Measurements from ENCODE around the gene PBX1.

PBX1 gene

GRCh38 chr1:164670026-164670425, 111.0 kb downstream of the PBX1 start:
- DNase-seq (ENCODE audit: low read depth), result no peak

DNA sequence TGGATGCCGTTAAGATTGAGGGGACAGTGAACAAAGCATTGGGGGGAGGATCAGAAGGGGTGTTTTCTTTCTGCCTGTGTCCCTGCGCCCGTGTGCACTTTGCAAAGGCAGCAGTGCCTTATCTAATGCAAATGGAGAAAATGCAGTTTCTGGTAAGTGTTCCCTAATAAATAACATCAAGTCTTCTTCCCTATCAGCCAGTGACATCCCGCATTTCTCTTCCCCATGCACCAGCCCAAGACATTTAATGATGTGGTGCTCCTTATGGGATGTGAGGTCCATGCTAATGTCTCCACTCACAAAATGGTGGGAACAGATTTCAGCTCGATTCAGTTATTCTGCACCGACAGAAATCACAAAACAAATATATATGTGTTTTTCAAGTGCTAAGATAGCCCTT, 111.8 kb downstream of the PBX1 start:
- DNase-seq (ENCODE audit: low read depth), result no peak

DNA sequence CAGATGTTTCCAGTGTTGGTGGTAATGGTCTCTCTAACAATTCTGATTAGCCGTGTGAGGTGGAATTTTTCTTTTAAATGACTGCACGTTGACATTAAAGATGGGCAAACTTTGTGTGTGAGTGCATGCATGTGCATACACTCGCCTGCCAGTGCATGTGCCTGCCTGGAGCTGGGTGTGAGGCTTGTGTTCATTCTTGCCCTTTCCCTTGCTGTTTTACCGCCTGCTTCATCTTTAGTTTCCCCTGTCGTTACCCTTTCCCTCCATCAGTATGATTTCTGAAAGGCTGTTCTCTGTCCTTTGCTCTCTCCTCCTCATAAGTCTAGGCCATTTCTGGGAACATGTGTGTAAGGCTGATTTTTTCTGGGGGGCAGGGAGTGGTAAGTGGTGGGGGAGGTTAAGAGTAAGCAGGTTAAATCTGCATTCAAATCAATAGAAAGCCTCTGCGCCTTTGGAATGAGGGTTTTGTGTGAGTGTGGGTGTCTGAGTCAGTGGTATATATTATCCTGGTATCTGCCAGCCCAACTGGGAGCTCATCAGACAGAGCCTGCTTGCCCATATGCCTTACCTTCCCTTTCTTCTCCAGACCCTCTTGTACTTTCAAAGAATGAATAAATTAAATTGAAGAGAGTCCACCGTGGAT, 112.5 kb downstream of the PBX1 start:
- no peak for DNase-seq (ENCODE audit: low read depth)

DNA sequence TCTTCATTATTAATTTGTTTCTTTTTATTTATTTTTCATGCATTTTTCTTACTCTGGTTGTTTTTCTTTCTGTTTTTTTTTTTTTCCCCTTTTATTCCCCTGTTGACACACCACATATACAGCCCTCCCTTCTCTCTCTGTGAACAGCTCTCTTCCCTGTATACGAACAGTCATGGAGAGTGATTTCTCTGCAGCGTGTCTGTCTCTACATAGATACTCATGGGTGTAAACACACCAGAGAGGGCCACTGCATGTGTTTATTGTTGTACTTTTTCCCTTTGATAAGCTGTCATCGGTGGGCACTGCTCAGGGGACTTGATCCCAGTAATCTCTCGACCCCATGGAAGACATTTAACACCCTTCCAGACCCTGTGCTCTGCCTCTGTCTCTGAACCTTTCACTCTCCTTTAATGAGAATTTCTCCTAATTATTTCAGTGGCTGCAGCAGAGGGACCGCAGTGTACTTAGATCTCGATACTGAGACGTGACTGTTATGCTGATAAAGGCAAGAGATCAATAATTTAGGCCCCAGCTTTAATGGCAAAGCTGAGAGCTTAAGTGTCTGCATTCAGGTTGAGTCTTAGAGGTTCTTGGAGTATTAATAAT, 113.1 kb downstream of the PBX1 start:
- no peak for DNase-seq (ENCODE audit: low read depth)

DNA sequence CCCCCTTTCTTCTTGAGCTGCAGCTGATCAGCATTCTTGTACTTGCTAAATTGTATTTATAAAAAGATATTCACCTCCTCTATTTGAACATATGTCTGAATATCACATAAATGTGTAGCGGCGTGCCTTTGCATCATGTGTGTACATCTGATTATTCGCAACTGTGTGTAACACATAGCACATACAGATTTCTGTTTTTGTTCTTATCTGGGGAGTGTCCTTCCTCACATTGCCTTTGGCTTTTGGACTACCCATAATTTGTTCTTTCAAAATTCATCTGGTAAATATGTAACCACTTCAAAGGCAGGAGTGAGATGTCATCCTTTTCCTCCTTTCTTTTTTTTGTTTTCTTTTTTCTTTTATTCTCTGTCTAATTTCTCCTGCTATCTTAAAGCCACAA, 113.6 kb downstream of the PBX1 start:
- DNase-seq (ENCODE audit: low read depth), result no peak

DNA sequence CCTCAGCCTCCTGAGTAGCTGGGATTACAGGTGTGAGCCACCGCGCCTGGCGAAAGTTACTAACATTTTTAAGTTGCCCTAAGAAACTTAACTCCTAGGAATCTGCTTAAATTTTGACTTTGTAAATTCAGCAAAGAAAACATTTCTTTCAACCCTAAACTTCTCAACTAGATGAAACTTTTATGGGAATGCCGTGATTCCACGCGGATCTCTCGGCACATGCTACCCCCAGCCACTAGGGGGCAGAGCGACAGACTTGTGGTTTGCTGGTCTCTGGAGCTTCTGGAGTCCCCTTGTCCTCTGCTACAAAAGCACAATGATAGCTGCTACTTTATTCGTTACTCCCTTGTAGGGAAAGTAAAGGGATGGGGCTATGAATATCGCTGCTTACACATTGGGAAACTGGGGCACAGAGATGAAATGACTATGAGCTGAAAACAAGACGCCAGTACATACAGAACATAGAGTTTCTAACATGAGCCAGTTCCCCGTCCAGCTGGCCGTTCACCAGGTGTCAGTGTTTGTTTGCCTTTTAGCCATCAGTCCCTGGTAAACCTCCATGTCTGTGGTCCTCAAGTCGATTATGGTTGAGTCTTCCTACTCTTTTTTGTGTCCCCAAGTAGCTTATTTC, 114.7 kb downstream of the PBX1 start:
- no peak for DNase-seq (ENCODE audit: low read depth)

DNA sequence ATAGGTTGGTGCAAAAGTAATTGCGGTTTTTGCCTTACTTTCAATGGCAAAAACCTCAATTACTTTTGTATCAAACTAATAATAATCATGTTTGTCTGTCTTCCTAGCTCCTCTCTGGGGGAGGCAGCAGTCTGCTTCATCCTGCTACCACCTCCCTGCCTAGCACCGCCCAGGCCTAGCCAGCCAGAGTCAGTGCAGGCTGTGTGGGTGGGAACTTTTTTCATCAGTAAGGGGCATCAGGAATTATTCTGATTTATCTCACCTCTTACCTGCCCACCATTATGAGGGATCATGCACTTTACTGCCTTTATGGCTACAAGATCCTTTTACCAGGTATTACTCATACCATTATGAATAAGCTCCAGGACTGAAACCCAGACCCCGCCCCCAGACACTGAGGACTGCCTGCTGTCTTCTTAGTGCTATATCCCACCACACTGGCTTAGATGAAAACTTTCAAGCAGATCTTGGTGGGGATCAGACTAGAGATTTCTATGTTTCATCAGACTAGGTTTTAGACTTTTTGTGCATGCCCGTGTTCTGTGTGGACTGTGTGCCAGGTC, 116.4 kb downstream of the PBX1 start:
- DNase-seq (ENCODE audit: low read depth), result no peak

GRCh38 chr1:164678136-164678700, 119.2 kb downstream of the PBX1 start:
- DNase-seq (ENCODE audit: low read depth), result no peak

GRCh38 chr1:164682570-164682969, 123.6 kb downstream of the PBX1 start:
- no peak for DNase-seq (ENCODE audit: low read depth)

- no peak for DNase-seq (ENCODE audit: low read depth)
Measured at GRCh38 chr1:164683235-164683634, 124.3 kb downstream of the PBX1 start.

GRCh38 chr1:164685266-164686035, 126.5 kb downstream of the PBX1 start:
- no peak for DNase-seq (ENCODE audit: low read depth)

DNA sequence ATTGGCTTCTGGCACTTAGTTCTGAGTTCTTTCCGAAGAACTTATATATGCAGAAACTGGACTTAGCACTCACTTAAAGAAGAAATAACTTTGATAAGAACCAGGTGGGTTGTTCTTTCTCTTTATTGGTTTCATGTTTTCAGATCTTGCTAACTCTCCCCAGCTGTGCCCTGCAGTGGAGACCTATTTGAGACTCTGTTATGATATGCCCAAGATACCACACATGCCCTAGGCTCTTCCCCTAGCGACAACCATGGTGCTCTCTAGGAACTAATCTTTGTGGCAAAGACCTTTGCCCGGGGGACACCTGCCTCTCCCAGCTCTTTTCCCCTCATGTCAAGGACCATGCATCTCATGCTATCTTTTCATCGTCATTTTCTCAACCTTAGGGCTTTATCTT, 128.8 kb downstream of the PBX1 start:
- no peak for DNase-seq (ENCODE audit: low read depth)

DNA sequence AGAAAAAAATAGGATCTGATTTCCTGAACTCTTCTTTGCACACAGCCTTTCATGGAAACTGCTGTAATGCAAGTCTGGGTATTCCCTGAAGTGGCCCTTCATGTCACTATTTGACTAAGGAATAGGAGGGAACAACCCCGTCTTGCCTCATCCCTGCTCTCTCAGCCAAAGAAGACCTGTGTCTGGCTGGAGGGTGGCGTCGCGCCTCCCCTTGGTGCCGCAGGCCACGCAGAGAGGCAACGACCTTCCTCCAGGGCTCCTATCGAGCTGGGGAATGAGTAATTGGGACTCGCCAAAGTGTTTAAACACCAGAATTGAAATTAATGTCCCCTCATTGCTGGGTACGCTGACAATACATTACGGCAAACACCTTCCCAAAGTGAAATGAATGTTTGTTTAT, 129.8 kb downstream of the PBX1 start:
- DNase-seq (ENCODE audit: low read depth), result no peak

GRCh38 chr1:164689672-164690511, 130.9 kb downstream of the PBX1 start:
- DNase-seq (ENCODE audit: low read depth), result no peak

GRCh38 chr1:164692420-164692819, 133.4 kb downstream of the PBX1 start:
- DNase-seq (ENCODE audit: low read depth), result no peak

- DNase-seq (ENCODE audit: low read depth), result no peak
Measured at GRCh38 chr1:164693564-164694359, 134.8 kb downstream of the PBX1 start.

DNA sequence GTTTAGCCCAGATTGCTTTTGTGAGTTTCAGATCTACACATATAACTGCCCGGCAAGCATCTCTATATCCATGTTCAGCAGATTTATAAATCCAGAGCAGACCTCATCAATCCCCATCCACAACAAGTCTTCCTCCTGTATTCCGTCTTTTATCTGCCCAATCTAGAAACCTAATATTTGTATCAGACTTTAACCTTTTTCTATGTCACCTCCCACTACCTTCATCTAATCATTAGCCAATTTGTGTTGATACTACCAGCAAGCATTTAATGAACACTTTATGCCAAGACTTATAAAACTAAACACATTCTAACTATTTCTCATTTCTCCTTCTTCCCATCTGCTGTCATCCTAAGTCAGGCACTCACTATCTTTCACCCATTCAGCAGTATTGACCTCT, 135.5 kb downstream of the PBX1 start:
- no peak for DNase-seq (ENCODE audit: low read depth)

- no peak for DNase-seq (ENCODE audit: low read depth)
Measured at GRCh38 chr1:164695956-164696665, 137.1 kb downstream of the PBX1 start.

GRCh38 chr1:164699815-164700491, 141.0 kb downstream of the PBX1 start:
- DNase-seq (ENCODE audit: low read depth), result no peak
